Testis (tissue), 3 donors: ENCODE results near the gene INSIG1. TPM values are rescaled to one million over a fixed set of nuclear protein-coding genes. Genes with fewer than 3 reads are reported as not detected.

Source experiments
- DNase-seq: peaks from one replicate; pipeline ENCODE4 v3.0.0-alpha.2; 2019
- H3K27ac ChIP-seq, 2 donors: fragments of 200-600 bp; sonication (generic); one replicate each; pipeline ENCODE4 v1.5.1; 2019
- H3K27me3 ChIP-seq: fragments of 200-600 bp; sonication (generic); one replicate; pipeline ENCODE4 v1.5.1; 2019
- H3K36me3 ChIP-seq: fragments of 200-600 bp; sonication (generic); one replicate; pipeline ENCODE4 v1.5.1; 2017; ENCODE audit warnings: low read depth; ENCODE audit errors: missing control alignments
- H3K4me1 ChIP-seq: fragments of 200-600 bp; sonication (generic); one replicate; pipeline ENCODE4 v1.5.1; 2019
- H3K4me3 ChIP-seq, 2 donors: fragments of 200-600 bp; sonication (generic); one replicate each; pipeline ENCODE4 v1.5.1; 2017 to 2019
- H3K9me3 ChIP-seq: fragments of 200-600 bp; sonication (generic); one replicate; pipeline ENCODE4 v1.5.1; 2017
- POLR2A ChIP-seq: fragments of 450-650 bp; IDR thresholded peaks from one replicate; pipeline ENCODE4 v1.6.1; 2017; ENCODE audit warnings: antibody characterized with exemption, mild to moderate bottlenecking, moderate library complexity
- WGBS, 2 donors: methylation state at CpG; one replicate each; pipeline ENCODE4 v1.1.5; 2018; 5-methylcytosine and 5-hydroxymethylcytosine counted together
- intact Hi-C: fragments of 100-400 bp; cut with DNase I; formaldehyde crosslinking; loops from one replicate; pipeline ENCODE4 v1.15.1; 2023; ENCODE audit warnings: low total_unique reads
- polyA plus RNA-seq: library from polyadenylated mRNA; stranded (reverse); fragments of 350-450 nt; fragmentation: Illumina TruSeq; extraction: RNeasy Lipid Tissue Mini Kit (QIAGEN cat#74804); gene quantifications from one replicate; pipeline ENCODE4 v1.2.3, GENCODE V29; 2014; ENCODE audit warnings: low read depth, low replicate concordance; ENCODE audit not compliant: insufficient read depth
- total RNA-seq, 2 donors: library from RNA; depleted of rRNA; stranded (reverse); fragments of >200 nt; gene quantifications; one replicate each; pipeline ENCODE4 v1.2.3, GENCODE V29; 2016
- TF ChIP-seq, protein P1 (sequence below), 3 experiments: fragments of 450-650 bp in 2 of 3; fragments of 200-600 bp in 1 of 3; sonication (generic) in 1 of 3; IDR thresholded peaks; one replicate each; pipeline ENCODE4 v1.5.1; 2016 to 2019; ENCODE audit warnings: antibody characterized with exemption in 3 of 3, mild to moderate bottlenecking in 2 of 3, moderate library complexity in 1 of 3

The INSIG1 gene
- total and polyA plus RNA-seq, 3 donors from 2014 or later: 52.7 to 118 (median 89.7) TPM

DNA sequence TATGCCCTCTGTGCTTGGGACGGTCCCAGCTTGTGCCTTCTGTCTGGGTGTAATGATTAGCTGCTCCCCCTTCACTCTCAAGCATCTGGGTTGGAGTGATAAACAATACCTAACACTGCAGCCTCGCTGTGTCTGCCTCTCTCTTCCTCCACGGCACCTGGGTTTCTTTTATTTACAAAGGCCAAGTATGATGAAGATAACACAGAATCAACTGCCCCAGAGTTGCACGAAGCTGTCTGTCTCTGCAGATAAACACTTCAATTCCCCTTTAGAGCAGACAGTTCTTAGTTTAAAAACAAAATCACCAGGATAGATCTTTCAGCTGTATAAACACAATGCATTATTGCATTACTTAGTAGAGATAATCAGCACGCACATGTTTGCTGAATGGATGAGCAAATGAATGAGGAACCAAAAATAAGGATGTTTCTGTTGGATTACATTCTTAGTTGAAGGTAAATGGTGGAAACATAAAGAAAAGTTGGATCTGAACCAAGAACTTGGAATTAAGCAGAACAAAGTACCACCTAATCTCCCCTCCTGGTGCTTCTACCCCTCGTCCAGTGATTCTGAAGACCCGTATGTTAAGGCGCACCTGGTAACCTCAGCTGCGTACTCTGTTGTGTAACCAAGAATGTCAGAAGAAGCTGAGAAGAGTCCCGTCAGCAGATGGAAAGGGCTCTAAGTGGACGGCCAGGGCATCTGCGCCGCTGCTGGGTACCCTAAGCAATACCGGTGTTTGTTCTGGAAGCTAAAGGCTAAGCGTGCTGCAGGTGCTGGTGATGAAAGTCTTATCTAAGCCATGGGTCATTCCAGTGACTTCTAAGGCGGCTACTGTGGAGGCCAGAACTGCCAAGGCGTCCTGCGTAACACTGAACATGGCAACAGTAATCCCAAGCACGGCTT, 26.6 kb downstream of the INSIG1 start:
- intact Hi-C loops: no loop called here
- no peaks in the 10 kb centered on the region for H3K36me3 ChIP-seq
- 82 to 84% methylated on average over 19 of the region's 19 CpGs for WGBS, 2 donors
- no peaks in the 10 kb centered on the region for H3K4me1 ChIP-seq
- DNase-seq: no peak
- H3K27me3 ChIP-seq: no peaks in the 10 kb centered on the region
- no peak overlapping the region for H3K4me3 ChIP-seq
- no peak overlapping the region for H3K27ac ChIP-seq
- TF ChIP-seq POLR2A: no peak
- TF ChIP-seq, protein P1, sequence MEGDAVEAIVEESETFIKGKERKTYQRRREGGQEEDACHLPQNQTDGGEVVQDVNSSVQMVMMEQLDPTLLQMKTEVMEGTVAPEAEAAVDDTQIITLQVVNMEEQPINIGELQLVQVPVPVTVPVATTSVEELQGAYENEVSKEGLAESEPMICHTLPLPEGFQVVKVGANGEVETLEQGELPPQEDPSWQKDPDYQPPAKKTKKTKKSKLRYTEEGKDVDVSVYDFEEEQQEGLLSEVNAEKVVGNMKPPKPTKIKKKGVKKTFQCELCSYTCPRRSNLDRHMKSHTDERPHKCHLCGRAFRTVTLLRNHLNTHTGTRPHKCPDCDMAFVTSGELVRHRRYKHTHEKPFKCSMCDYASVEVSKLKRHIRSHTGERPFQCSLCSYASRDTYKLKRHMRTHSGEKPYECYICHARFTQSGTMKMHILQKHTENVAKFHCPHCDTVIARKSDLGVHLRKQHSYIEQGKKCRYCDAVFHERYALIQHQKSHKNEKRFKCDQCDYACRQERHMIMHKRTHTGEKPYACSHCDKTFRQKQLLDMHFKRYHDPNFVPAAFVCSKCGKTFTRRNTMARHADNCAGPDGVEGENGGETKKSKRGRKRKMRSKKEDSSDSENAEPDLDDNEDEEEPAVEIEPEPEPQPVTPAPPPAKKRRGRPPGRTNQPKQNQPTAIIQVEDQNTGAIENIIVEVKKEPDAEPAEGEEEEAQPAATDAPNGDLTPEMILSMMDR (IDR thresholded peaks at IDR 0.05): no peak
- H3K9me3 ChIP-seq: no peaks in the 10 kb centered on the region

DNA sequence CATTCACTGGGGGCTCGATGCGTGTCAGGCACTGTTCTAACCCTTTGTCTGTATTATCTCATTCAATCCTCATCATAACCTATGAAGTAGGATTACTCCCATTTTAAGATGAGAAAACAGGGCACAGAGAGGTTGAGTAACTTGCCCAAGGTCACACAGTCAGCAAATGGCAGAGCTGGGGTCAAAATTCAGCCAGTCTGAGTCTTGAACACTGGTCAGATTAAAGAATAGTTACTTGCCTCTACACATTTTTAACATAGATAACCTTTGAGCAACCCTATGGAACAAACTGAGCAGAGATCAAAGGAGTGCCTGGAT, 27.2 kb downstream of the INSIG1 start:
- intact Hi-C loops: no loop called here
- no peak for DNase-seq
- TF ChIP-seq, protein P1 (IDR thresholded peaks at IDR 0.05): no peak
- no peak for TF ChIP-seq POLR2A
- Histone ChIP-seq H3K27me3 (no peaks in the 10 kb centered on the region), H3K36me3 (no peaks in the 10 kb centered on the region), H3K4me3 (no peak overlapping the region), H3K4me1 (no peaks in the 10 kb centered on the region), H3K9me3 (no peaks in the 10 kb centered on the region), H3K27ac (no peak overlapping the region)
- 98 to 100% methylated on average over 2 of the region's 2 CpGs for WGBS, 2 donors

DNA sequence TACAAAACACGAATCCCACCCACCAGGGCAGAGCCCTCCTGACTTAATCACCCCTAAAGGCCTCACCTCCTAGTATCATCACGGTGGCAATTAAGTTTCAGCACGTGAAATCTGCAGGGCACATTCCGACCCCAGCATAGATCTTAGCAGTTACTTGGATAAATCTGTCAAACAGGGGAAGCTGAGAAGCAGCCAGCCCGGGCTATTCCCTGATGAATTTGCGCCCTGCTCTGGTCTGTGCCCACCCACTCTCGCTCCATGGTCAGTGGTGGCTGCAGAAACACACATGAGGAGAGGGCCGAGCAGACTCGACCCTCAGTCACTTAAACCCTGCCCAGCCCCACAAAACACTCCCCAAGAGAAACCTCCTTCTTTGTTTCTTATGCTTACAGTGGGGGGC, 28.7 kb downstream of the INSIG1 start:
- no peaks in the 10 kb centered on the region for H3K9me3 ChIP-seq
- WGBS, 2 donors: 51 to 55% methylated on average over 9 of the region's 9 CpGs
- no peak overlapping the region for H3K4me3 ChIP-seq
- H3K27me3 ChIP-seq: no peaks in the 10 kb centered on the region
- DNase-seq: no peak
- intact Hi-C loops: no loop called here
- no peaks in the 10 kb centered on the region for H3K4me1 ChIP-seq
- H3K36me3 ChIP-seq: no peaks in the 10 kb centered on the region
- no peak overlapping the region for H3K27ac ChIP-seq
- TF ChIP-seq, protein P1 (IDR thresholded peaks at IDR 0.05): no peak
- TF ChIP-seq POLR2A: no peak

DNA sequence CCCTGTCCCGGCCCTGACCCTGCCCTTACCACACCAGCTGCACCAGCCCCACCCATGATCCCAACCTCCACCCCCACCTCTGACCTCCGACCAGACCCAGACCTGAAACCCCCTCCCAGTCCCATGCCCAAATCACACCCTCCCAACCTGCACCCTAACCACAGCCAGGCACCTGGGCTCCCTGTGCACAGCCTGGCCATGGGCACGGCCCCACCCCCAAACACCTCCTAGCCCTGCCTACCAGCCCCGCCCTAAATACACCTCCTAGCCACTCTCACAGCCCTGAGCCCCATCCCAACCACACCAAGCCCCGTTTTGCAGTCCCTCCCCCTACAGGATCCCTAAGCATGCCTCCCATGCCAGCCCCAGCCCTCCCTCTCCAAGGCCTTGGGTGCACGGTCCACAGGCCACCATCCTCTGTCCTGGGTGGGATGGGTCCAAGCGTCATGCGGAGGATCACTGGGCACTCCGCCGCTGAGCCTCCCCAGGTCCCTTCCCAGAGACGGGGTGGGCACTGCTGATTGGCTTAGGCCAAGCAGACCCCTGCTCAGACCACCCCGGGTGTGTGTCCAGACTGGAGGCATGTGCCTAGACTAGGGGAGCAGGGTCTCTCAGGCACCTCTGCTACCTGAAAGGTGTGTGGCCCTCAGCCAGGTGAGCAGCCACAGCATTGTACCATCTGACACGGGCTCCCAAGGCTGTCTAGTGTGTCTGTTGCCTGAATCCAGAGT, 30.1 kb downstream of the INSIG1 start:
- WGBS, 2 donors: 83 to 84% methylated on average over 11 to 13 of the region's 13 CpGs
- H3K27ac ChIP-seq: no peak overlapping the region
- H3K36me3 ChIP-seq: no peaks in the 10 kb centered on the region
- H3K4me3 ChIP-seq: no peak overlapping the region
- intact Hi-C loops: no loop called here
- no peaks in the 10 kb centered on the region for H3K4me1 ChIP-seq
- TF ChIP-seq, protein P1 (IDR thresholded peaks at IDR 0.05): no peak
- no peak for TF ChIP-seq POLR2A
- H3K27me3 ChIP-seq: no peaks in the 10 kb centered on the region
- DNase-seq: no peak
- H3K9me3 ChIP-seq: no peaks in the 10 kb centered on the region
